WTC11 (cell line): Measurements from ENCODE around the gene BRI3.

Experiments
- ATF2 ChIP-seq: sonication (generic); formaldehyde crosslinking; IDR thresholded peaks from 2 replicates; pipeline ENCODE4 v1.8.1; 2022; ENCODE audit warnings: low read depth, missing genetic modification reagents, borderline replicate concordance
- CTCF ChIP-seq: fragments of 200-600 bp; IDR thresholded peaks from 2 replicates; pipeline ENCODE4 v1.8.0; 2022; ENCODE audit warnings: antibody characterized with exemption
- GABPB1 ChIP-seq: sonication (generic); formaldehyde crosslinking; IDR thresholded peaks from 2 replicates; pipeline ENCODE4 v1.8.1; 2023; ENCODE audit warnings: mild to moderate bottlenecking, missing genetic modification reagents
- JAZF1 ChIP-seq: fragments of 250-450 bp; sonication (Bioruptor Pico); IDR thresholded peaks from 2 replicates; pipeline ENCODE4 v1.9.0; 2021; ENCODE audit warnings: moderate library complexity, mild to moderate bottlenecking, inconsistent platforms
- KAT7 ChIP-seq: sonication (generic); formaldehyde crosslinking; IDR thresholded peaks from 2 replicates; pipeline ENCODE4 v1.8.1; 2023; ENCODE audit warnings: missing genetic modification reagents, mild to moderate bottlenecking, borderline replicate concordance
- MAX ChIP-seq: sonication (generic); formaldehyde crosslinking; IDR thresholded peaks from 2 replicates; pipeline ENCODE4 v1.8.0; 2022; ENCODE audit warnings: mild to moderate bottlenecking, missing genetic modification reagents
- NFATC4 ChIP-seq: fragments of 250-450 bp; sonication (Bioruptor Pico); IDR thresholded peaks from 2 replicates; pipeline ENCODE4 v1.9.0; 2021; ENCODE audit warnings: mild to moderate bottlenecking
- NFE2L1 ChIP-seq: sonication (generic); formaldehyde crosslinking; IDR thresholded peaks from 2 replicates; pipeline ENCODE4 v1.8.1; 2023; ENCODE audit warnings: missing genetic modification reagents
- NFYB ChIP-seq: sonication (generic); formaldehyde crosslinking; conservative IDR thresholded peaks from 2 replicates; pipeline ENCODE4 v1.8.0; 2022; ENCODE audit warnings: low read depth, missing genetic modification reagents
- SMAD4 ChIP-seq: sonication (generic); formaldehyde crosslinking; IDR thresholded peaks from 2 replicates; pipeline ENCODE4 v1.8.0; 2022; ENCODE audit warnings: mild to moderate bottlenecking, missing genetic modification reagents
- SP1 ChIP-seq: sonication (generic); formaldehyde crosslinking; conservative IDR thresholded peaks from 2 replicates; pipeline ENCODE4 v1.8.1; 2022; ENCODE audit warnings: missing genetic modification reagents
- ZNF138 ChIP-seq: sonication (generic); formaldehyde crosslinking; conservative IDR thresholded peaks from 2 replicates; pipeline ENCODE4 v1.8.1; 2022; ENCODE audit warnings: mild to moderate bottlenecking, moderate library complexity, missing genetic modification reagents
- ZNF232 ChIP-seq: sonication (generic); formaldehyde crosslinking; IDR thresholded peaks from 2 replicates; pipeline ENCODE4 v1.8.0; 2022; ENCODE audit warnings: mild to moderate bottlenecking, missing genetic modification reagents
- TF ChIP-seq, protein P1 (sequence below): sonication (generic); formaldehyde crosslinking; conservative IDR thresholded peaks from 2 replicates; pipeline ENCODE4 v1.8.1; 2023; ENCODE audit warnings: mild to moderate bottlenecking, low read depth, missing genetic modification reagents, moderate library complexity

DNA sequence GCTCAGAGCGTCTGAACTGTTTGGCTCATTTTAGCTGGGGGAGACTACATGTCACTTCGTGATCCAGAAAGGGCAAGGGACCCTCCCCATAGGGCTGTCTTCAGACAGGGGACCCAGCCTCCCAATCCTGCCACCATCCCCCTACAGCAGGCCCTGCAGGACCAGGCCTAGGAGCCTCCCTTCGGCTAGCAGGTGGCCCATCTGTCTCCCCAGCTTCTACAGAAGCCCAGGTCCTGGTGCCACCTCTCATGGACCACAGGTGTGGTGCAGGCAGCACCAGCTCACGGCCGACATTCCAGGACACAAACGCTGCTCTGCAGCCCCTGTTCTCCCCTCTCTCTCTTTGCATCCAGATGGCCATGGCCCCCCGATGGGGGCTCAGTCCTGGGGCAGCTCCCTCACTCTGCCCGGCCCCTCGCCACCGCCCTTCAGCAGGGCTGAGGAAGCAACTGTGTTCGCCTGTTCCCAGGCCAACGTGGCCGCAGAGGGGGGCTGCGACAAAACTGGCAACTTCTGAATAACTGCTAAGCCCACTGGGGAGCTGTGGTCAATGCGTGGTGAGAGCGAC lies 39.7 kb upstream of the BRI3 start:
- no peak for TF ChIP-seq NFYB
- no peak for TF ChIP-seq CTCF
- TF ChIP-seq, protein P1, sequence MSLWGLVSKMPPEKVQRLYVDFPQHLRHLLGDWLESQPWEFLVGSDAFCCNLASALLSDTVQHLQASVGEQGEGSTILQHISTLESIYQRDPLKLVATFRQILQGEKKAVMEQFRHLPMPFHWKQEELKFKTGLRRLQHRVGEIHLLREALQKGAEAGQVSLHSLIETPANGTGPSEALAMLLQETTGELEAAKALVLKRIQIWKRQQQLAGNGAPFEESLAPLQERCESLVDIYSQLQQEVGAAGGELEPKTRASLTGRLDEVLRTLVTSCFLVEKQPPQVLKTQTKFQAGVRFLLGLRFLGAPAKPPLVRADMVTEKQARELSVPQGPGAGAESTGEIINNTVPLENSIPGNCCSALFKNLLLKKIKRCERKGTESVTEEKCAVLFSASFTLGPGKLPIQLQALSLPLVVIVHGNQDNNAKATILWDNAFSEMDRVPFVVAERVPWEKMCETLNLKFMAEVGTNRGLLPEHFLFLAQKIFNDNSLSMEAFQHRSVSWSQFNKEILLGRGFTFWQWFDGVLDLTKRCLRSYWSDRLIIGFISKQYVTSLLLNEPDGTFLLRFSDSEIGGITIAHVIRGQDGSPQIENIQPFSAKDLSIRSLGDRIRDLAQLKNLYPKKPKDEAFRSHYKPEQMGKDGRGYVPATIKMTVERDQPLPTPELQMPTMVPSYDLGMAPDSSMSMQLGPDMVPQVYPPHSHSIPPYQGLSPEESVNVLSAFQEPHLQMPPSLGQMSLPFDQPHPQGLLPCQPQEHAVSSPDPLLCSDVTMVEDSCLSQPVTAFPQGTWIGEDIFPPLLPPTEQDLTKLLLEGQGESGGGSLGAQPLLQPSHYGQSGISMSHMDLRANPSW (CRISPR knock-in tag): no peak
- TF ChIP-seq KAT7 (CRISPR knock-in tag): no peak
- no peak for TF ChIP-seq ZNF232 (CRISPR knock-in tag)
- no peak for TF ChIP-seq ATF2 (CRISPR knock-in tag)
- no peak for TF ChIP-seq SMAD4 (CRISPR knock-in tag)
- no peak for TF ChIP-seq JAZF1 (CRISPR knock-in tag)
- no peak for TF ChIP-seq GABPB1
- no peak for TF ChIP-seq SP1 (CRISPR knock-in tag)
- no peak for TF ChIP-seq ZNF138 (CRISPR knock-in tag)
- TF ChIP-seq NFATC4 (CRISPR knock-in tag): no peak
- TF ChIP-seq MAX (CRISPR knock-in tag): no peak
- no peak for TF ChIP-seq NFE2L1 (CRISPR knock-in tag)
